Measurements from ENCODE around the gene IGFBP2.

DNA sequence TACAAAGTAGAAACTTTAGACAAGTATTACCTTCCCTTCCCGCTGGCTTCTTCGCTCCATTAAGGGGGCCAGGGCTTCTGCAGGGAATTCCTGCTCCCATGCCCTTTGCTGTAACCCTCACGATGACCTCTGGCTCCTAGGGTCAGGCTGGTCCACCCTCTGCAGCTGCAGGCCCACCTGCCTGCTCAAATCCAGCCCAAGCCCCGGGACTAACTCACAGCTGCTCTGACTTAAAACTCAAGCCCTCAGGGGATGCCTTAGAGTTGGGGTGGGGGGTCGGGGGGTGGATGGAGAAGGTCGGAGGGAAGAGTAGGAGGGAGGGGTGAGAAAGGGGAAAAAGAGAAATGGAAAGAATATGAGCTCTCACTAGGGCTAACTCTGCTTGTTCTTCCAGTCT lies 57.2 kb downstream of the IGFBP2 start:
- TF ChIP-seq, protein P1, sequence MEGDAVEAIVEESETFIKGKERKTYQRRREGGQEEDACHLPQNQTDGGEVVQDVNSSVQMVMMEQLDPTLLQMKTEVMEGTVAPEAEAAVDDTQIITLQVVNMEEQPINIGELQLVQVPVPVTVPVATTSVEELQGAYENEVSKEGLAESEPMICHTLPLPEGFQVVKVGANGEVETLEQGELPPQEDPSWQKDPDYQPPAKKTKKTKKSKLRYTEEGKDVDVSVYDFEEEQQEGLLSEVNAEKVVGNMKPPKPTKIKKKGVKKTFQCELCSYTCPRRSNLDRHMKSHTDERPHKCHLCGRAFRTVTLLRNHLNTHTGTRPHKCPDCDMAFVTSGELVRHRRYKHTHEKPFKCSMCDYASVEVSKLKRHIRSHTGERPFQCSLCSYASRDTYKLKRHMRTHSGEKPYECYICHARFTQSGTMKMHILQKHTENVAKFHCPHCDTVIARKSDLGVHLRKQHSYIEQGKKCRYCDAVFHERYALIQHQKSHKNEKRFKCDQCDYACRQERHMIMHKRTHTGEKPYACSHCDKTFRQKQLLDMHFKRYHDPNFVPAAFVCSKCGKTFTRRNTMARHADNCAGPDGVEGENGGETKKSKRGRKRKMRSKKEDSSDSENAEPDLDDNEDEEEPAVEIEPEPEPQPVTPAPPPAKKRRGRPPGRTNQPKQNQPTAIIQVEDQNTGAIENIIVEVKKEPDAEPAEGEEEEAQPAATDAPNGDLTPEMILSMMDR (IDR thresholded peaks at IDR 0.05), result no peak
- TF ChIP-seq POLR2A (IDR thresholded peaks at IDR 0.05), result no peak
